Testis (tissue), 3 donors: ENCODE data around the gene ZFYVE27. TPM values are rescaled to one million over a fixed set of nuclear protein-coding genes. Genes with fewer than 3 reads are reported as not detected.
A peak's percentile ranks its signal among the peaks of the same experiment; 100 is the strongest.

Experiments
- DNase-seq: peaks from one replicate; pipeline ENCODE4 v3.0.0-alpha.2; 2019
- H3K27ac ChIP-seq, 2 donors: fragments of 200-600 bp; sonication (generic); one replicate each; pipeline ENCODE4 v1.5.1; 2019
- H3K27me3 ChIP-seq: fragments of 200-600 bp; sonication (generic); one replicate; pipeline ENCODE4 v1.5.1; 2019
- H3K36me3 ChIP-seq: fragments of 200-600 bp; sonication (generic); one replicate; pipeline ENCODE4 v1.5.1; 2017; ENCODE audit warnings: low read depth; ENCODE audit errors: missing control alignments
- H3K4me1 ChIP-seq: fragments of 200-600 bp; sonication (generic); one replicate; pipeline ENCODE4 v1.5.1; 2019
- H3K4me3 ChIP-seq, 2 donors: fragments of 200-600 bp; sonication (generic); one replicate each; pipeline ENCODE4 v1.5.1; 2017 to 2019
- H3K9me3 ChIP-seq: fragments of 200-600 bp; sonication (generic); one replicate; pipeline ENCODE4 v1.5.1; 2017
- CTCF ChIP-seq, 3 experiments: fragments of 450-650 bp in 2 of 3; fragments of 200-600 bp in 1 of 3; sonication (generic) in 1 of 3; IDR thresholded peaks; one replicate each; pipeline ENCODE4 v1.5.1; 2016 to 2019; ENCODE audit warnings: antibody characterized with exemption in 3 of 3, mild to moderate bottlenecking in 2 of 3, moderate library complexity in 1 of 3
- POLR2A ChIP-seq: fragments of 450-650 bp; IDR thresholded peaks from one replicate; pipeline ENCODE4 v1.6.1; 2017; ENCODE audit warnings: antibody characterized with exemption, mild to moderate bottlenecking, moderate library complexity
- WGBS, 2 donors: methylation state at CpG; one replicate each; pipeline ENCODE4 v1.1.5; 2018; 5-methylcytosine and 5-hydroxymethylcytosine counted together
- intact Hi-C: fragments of 100-400 bp; cut with DNase I; formaldehyde crosslinking; loops from one replicate; pipeline ENCODE4 v1.15.1; 2023; ENCODE audit warnings: low total_unique reads
- polyA plus RNA-seq: library from polyadenylated mRNA; stranded (reverse); fragments of 350-450 nt; fragmentation: Illumina TruSeq; extraction: RNeasy Lipid Tissue Mini Kit (QIAGEN cat#74804); gene quantifications from one replicate; pipeline ENCODE4 v1.2.3, GENCODE V29; 2014; ENCODE audit warnings: low read depth, low replicate concordance; ENCODE audit not compliant: insufficient read depth
- total RNA-seq, 2 donors: library from RNA; depleted of rRNA; stranded (reverse); fragments of >200 nt; gene quantifications; one replicate each; pipeline ENCODE4 v1.2.3, GENCODE V29; 2016

The ZFYVE27 gene
- total and polyA plus RNA-seq, 3 donors from 2014 or later = 38.4 to 66.4 (median 64.8) TPM

GRCh38 chr10:97711640-97712572 lies 25.0 kb upstream of the ZFYVE27 start:
- no peak overlapping the region for H3K4me3 ChIP-seq
- H3K4me1 ChIP-seq = peaks cover 19% of the 10 kb centered on the region
- no peak for TF ChIP-seq CTCF (IDR thresholded peaks at IDR 0.05)
- H3K9me3 ChIP-seq = no peaks in the 10 kb centered on the region
- DNase-seq = no peak
- no peaks in the 10 kb centered on the region for H3K27me3 ChIP-seq
- intact Hi-C loops = no loop called here
- peak overlapping the region in 1 of 2 donors; percentile 98 for H3K27ac ChIP-seq
- H3K36me3 ChIP-seq = no peaks in the 10 kb centered on the region
- WGBS, 2 donors = 75 to 91% methylated on average over 8 to 9 of the region's 9 CpGs

GRCh38 chr10:97713339-97713825 lies 23.5 kb upstream of the ZFYVE27 start, which contains the start of gene MARVELD1:
Gene MARVELD1, plus strand, starts transcription at chr10:97713730. Its CDS starts 147 bp downstream, at chr10:97713877.
- H3K4me3 ChIP-seq = peak within 1 kb of the TSS; percentile 69 to 75
- no peaks in the 10 kb centered on the region for H3K36me3 ChIP-seq
- peak; percentile 68 for DNase-seq
- intact Hi-C loops = no loop called here
- WGBS, 2 donors = 0 to 1% methylated on average over 37 of the region's 37 CpGs
- no peaks in the 10 kb centered on the region for H3K27me3 ChIP-seq
- peak within 1 kb of the TSS; percentile 97 to 98 for H3K27ac ChIP-seq
- peaks cover 22% of the 10 kb centered on the region for H3K4me1 ChIP-seq
- TF ChIP-seq CTCF (IDR thresholded peaks at IDR 0.05) (no peak), POLR2A (no peak)
- no peaks in the 10 kb centered on the region for H3K9me3 ChIP-seq

GRCh38 chr10:97713826-97714400 lies 23.0 kb upstream of the ZFYVE27 start:
- H3K9me3 ChIP-seq = no peaks in the 10 kb centered on the region
- H3K27me3 ChIP-seq = no peaks in the 10 kb centered on the region
- H3K27ac ChIP-seq = peak overlapping the region; percentile 97 to 98
- DNase-seq = peak; percentile 83
- H3K36me3 ChIP-seq = no peaks in the 10 kb centered on the region
- 0% methylated on average over 15 to 25 of the region's 69 CpGs for WGBS, 2 donors
- intact Hi-C loops = no loop called here
- TF ChIP-seq POLR2A = no peak
- no peak for TF ChIP-seq CTCF (IDR thresholded peaks at IDR 0.05)
- peak overlapping the region; percentile 69 to 75 for H3K4me3 ChIP-seq
- H3K4me1 ChIP-seq = peaks cover 27% of the 10 kb centered on the region

GRCh38 chr10:97714401-97715258 lies 22.3 kb upstream of the ZFYVE27 start:
- intact Hi-C loops = no loop called here

More at GRCh38 chr10:97714401-97715258, 22.3 kb upstream of the ZFYVE27 start:
- DNase-seq = peak; percentile 80
- Histone ChIP-seq H3K27me3 (no peaks in the 10 kb centered on the region), H3K4me3 (peak overlapping the region; percentile 69 to 75), H3K27ac (peak overlapping the region; percentile 97 to 98), H3K9me3 (no peaks in the 10 kb centered on the region), H3K36me3 (no peaks in the 10 kb centered on the region), H3K4me1 (peaks cover 33% of the 10 kb centered on the region)
- peak; percentile 33 for TF ChIP-seq POLR2A
- TF ChIP-seq CTCF (IDR thresholded peaks at IDR 0.05) = no peak
- 3 to 5% methylated on average over 19 to 54 of the region's 74 CpGs for WGBS, 2 donors
